NT2/D1 (cell line): ENCODE data around the gene PRKG2.

Experiments
- DNase-seq: peaks from one replicate; pipeline ENCODE4 v3.0.0-alpha.2; 2011; ENCODE audit warnings: low read depth, low spot score
- H3K27me3 ChIP-seq: 2 replicates; pipeline ENCODE4 v1.6.0; 2011; ENCODE audit warnings: mild to moderate bottlenecking; ENCODE audit not compliant: insufficient read length, insufficient read depth
- H3K36me3 ChIP-seq: 2 replicates; pipeline ENCODE4 v1.6.1; 2011; ENCODE audit warnings: mild to moderate bottlenecking, low read length, mixed read lengths; ENCODE audit not compliant: insufficient read depth, insufficient read length
- H3K4me1 ChIP-seq: 2 replicates; pipeline ENCODE4 v1.5.1; 2011; ENCODE audit not compliant: insufficient read depth, insufficient read length
- H3K4me3 ChIP-seq: 2 replicates; pipeline ENCODE4 v1.5.1; 2011; ENCODE audit warnings: low read depth; ENCODE audit not compliant: insufficient read length
- H3K9ac ChIP-seq: 2 replicates; pipeline ENCODE4 v1.6.0; 2011; ENCODE audit warnings: low read depth; ENCODE audit not compliant: insufficient read length
- H3K9me3 ChIP-seq: 2 replicates; pipeline ENCODE4 v1.5.1; 2011; ENCODE audit warnings: mild to moderate bottlenecking, low read length; ENCODE audit not compliant: insufficient read depth
- SUZ12 ChIP-seq: IDR thresholded peaks from 2 replicates; pipeline ENCODE4 v1.6.1; 2011; ENCODE audit not compliant: insufficient read length, insufficient read depth; ENCODE audit errors: extremely low read depth
- YY1 ChIP-seq: IDR thresholded peaks from 2 replicates; pipeline ENCODE4 v1.6.1; 2011; ENCODE audit not compliant: insufficient read length, insufficient read depth
- ZNF274 ChIP-seq: IDR thresholded peaks from 2 replicates; pipeline ENCODE4 v1.6.1; 2011; ENCODE audit warnings: mild to moderate bottlenecking, low read depth, low read length

PRKG2 gene

GRCh38 chr4:81052119-81053068, 162.6 kb downstream of the PRKG2 start:
- H3K4me1 ChIP-seq, result no peaks in the 10 kb centered on the region
- no peaks in the 10 kb centered on the region for H3K36me3 ChIP-seq
- H3K9ac ChIP-seq, result no peak overlapping the region
- TF ChIP-seq SUZ12, result no peak
- TF ChIP-seq YY1, result no peak
- TF ChIP-seq ZNF274, result no peak
- H3K27me3 ChIP-seq, result no peaks in the 10 kb centered on the region
- no peaks in the 10 kb centered on the region for H3K9me3 ChIP-seq
- peak; percentile 68 for DNase-seq
- H3K4me3 ChIP-seq, result no peak overlapping the region

DNA sequence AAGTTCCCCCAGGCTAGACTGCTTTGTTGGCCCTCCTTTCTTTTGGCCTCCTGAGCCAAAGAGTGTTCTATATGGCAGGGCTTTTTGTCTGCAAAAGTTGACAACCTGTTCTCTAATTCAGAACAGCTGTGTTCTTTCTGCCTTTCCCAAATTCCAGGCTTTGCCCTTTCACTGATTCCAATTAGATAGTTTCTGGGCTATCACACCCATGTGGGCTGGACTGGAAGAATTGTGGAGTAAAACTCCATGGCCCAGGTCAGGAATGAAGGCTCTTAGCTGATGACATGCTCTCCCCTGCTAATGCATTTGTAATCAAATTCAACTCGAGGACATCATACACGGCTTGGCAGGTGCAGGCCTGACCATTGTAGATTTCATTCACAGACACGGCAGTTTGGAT, 165.1 kb downstream of the PRKG2 start:
- H3K36me3 ChIP-seq, result no peaks in the 10 kb centered on the region
- DNase-seq, result no peak
- no peaks in the 10 kb centered on the region for H3K9me3 ChIP-seq
- no peaks in the 10 kb centered on the region for H3K27me3 ChIP-seq
- no peaks in the 10 kb centered on the region for H3K4me1 ChIP-seq
- H3K4me3 ChIP-seq, result no peak overlapping the region
- TF ChIP-seq SUZ12 (no peak), ZNF274 (no peak), YY1 (no peak)
- no peak overlapping the region for H3K9ac ChIP-seq

DNA sequence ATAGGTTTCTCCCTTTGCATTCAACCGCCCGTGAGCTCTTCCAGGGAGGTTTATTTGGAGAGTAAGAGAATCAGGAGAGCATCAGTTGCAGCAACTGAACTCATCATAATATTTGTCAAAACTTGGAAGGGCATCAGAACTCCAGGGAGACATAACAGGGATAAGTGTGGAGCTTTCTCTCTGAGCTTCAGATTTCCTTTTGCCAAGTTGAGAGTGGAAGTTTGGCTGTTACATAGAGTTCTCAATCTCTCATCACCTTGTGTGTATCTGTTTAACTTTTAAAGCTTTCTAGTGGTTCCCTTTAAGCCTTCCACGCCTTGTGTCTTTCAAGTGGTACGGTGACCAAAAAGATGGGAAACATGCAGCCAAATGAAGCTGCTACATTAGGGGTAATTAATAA, 165.7 kb downstream of the PRKG2 start:
- no peak for DNase-seq
- H3K4me3 ChIP-seq, result no peak overlapping the region
- H3K36me3 ChIP-seq, result no peaks in the 10 kb centered on the region
- no peaks in the 10 kb centered on the region for H3K9me3 ChIP-seq
- TF ChIP-seq ZNF274, result no peak
- TF ChIP-seq SUZ12, result no peak
- H3K27me3 ChIP-seq, result no peaks in the 10 kb centered on the region
- H3K9ac ChIP-seq, result no peak overlapping the region
- H3K4me1 ChIP-seq, result no peaks in the 10 kb centered on the region

GRCh38 chr4:81042578-81043365, 172.2 kb downstream of the PRKG2 start:
- Histone ChIP-seq H3K9me3 (no peaks in the 10 kb centered on the region), H3K27me3 (no peaks in the 10 kb centered on the region), H3K4me3 (no peak overlapping the region), H3K4me1 (no peaks in the 10 kb centered on the region), H3K36me3 (no peaks in the 10 kb centered on the region), H3K9ac (no peak overlapping the region)
- DNase-seq, result no peak
- TF ChIP-seq YY1, result no peak
- TF ChIP-seq SUZ12, result no peak
- no peak for TF ChIP-seq ZNF274

GRCh38 chr4:81040012-81040659, 174.9 kb downstream of the PRKG2 start:
- H3K4me1 ChIP-seq, result no peaks in the 10 kb centered on the region
- no peaks in the 10 kb centered on the region for H3K27me3 ChIP-seq
- H3K9me3 ChIP-seq, result no peaks in the 10 kb centered on the region
- DNase-seq, result no peak
- TF ChIP-seq ZNF274 (no peak), SUZ12 (no peak), YY1 (no peak)
- H3K9ac ChIP-seq, result no peak overlapping the region
- H3K4me3 ChIP-seq, result no peak overlapping the region
- H3K36me3 ChIP-seq, result no peaks in the 10 kb centered on the region

DNA sequence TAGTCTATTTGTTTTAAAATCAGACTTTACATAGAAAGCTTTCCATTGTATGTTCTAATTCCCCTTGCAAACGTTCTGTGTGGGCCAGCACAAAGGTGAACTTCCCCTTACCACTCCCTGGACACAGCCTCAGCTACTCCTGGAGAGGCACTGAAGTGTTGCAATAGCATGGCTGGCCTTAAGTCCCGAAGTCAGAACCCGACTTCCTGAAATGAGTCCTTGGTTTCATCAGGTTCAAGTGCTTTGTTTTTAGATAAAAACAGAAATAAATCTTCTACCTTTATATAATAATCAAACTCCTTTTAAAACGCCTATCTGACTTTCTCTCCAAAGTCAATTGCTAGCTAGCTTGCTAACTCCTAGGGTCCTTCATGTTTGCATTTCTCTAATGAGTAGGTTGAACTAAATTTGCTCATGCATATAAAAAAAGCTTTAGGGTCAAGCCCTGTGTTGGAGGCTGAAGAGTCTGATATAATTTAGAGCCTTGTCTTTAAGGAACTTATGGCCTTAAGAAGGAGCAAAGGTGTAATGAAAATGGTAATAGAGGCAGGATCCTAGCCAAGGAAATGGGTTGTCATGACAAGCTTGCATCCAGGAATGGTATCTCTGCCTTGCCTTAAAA, 175.6 kb downstream of the PRKG2 start:
- Histone ChIP-seq H3K9ac (no peak overlapping the region), H3K9me3 (no peaks in the 10 kb centered on the region), H3K4me1 (no peaks in the 10 kb centered on the region), H3K36me3 (no peaks in the 10 kb centered on the region), H3K4me3 (no peak overlapping the region), H3K27me3 (no peaks in the 10 kb centered on the region)
- TF ChIP-seq SUZ12, result no peak
- TF ChIP-seq YY1, result no peak
- no peak for TF ChIP-seq ZNF274
- no peak for DNase-seq

DNA sequence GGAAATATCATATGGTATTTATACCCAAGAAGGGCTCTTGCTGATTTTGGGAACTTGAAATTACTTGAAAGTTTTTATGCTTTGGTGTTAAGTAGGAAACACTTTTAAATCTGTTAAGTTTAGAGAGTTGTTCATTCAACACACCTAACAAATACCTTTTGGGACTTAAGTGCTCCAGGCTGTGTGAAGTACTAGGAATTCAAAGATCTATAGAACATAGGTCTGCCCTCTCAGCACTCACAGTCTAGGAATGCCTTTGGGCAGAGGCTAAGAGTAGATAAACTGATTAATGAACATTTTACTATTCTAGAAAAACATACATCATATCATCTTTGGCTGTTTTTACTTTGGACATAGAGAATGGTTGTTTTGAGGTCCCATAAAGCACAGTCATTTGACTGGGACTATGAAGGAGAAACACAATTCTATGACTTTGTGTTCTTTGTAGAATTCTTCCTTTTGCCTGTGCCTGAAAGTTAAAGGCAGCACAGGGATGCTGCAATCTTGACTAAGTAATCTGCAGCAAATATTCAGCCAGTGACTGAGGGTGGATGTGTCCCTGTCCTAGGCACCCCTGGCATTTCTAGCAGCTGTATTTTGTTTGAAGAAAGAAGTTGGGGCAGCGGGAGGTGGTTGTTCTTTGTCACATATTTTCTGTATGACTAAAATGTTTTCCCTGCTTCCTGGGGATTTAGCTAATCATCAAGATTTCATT, 176.2 kb downstream of the PRKG2 start:
- DNase-seq, result no peak
- no peak overlapping the region for H3K4me3 ChIP-seq
- no peak overlapping the region for H3K9ac ChIP-seq
- peaks cover 3% of the 10 kb centered on the region for H3K27me3 ChIP-seq
- H3K4me1 ChIP-seq, result no peaks in the 10 kb centered on the region
- H3K9me3 ChIP-seq, result no peaks in the 10 kb centered on the region
- TF ChIP-seq YY1, result no peak
- no peak for TF ChIP-seq ZNF274
- no peak for TF ChIP-seq SUZ12
- H3K36me3 ChIP-seq, result no peaks in the 10 kb centered on the region
